WTC11 (cell line): Measurements from ENCODE around the gene RIMBP2. TPM values are rescaled to one million over a fixed set of nuclear protein-coding genes. Genes with fewer than 3 reads are reported as not detected.

Experiments
- ATAC-seq: fragments of 200-7000 bp; cut with Tn5 transposase; 2 replicates; pipeline ENCODE4 v1.10.0; 2021; ENCODE audit warnings: mild to moderate bottlenecking, moderate library complexity
- CTCF ChIA-PET: fragments of 300-600 bp; sonication (Branson Sonifier 250); formaldehyde crosslinking; loops from one replicate; lab custom pipeline; 2021; ENCODE audit warnings: antibody characterized with exemption; lab: Charles Lee
- POLR2A ChIA-PET: fragments of 350-600 bp; sonication (Branson Sonifier 250); formaldehyde crosslinking; loops from one replicate; lab custom pipeline; 2021; ENCODE audit warnings: antibody characterized with exemption; lab: Charles Lee
- DNase-seq: peaks from one replicate; pipeline ENCODE4 v3.0.0; 2021; ENCODE audit warnings: low spot score
- H3K27ac Mint-ChIP-seq: 2 replicates; pipeline ENCODE4 v1.8.0; 2021; ENCODE audit warnings: mixed read lengths
- H3K27me3 Mint-ChIP-seq: 2 replicates; pipeline ENCODE4 v1.8.0; 2021; ENCODE audit warnings: low read depth, mild to moderate bottlenecking, moderate library complexity, mixed read lengths
- H3K36me3 Mint-ChIP-seq: 2 replicates; pipeline ENCODE4 v1.8.0; 2021; ENCODE audit warnings: mixed read lengths
- H3K4me1 Mint-ChIP-seq: 2 replicates; pipeline ENCODE4 v1.8.0; 2022; ENCODE audit warnings: mixed read lengths
- H3K4me3 Mint-ChIP-seq: 2 replicates; pipeline ENCODE4 v1.8.0; 2021; ENCODE audit warnings: mild to moderate bottlenecking, moderate library complexity, mixed read lengths
- H3K9me3 Mint-ChIP-seq: 2 replicates; pipeline ENCODE4 v1.8.0; 2021; ENCODE audit warnings: mixed read lengths
- CBFB ChIP-seq: sonication (generic); formaldehyde crosslinking; IDR thresholded peaks from 2 replicates; pipeline ENCODE4 v1.8.1; 2022; ENCODE audit warnings: mild to moderate bottlenecking, low read depth, missing genetic modification reagents
- E2F1 ChIP-seq: sonication (generic); formaldehyde crosslinking; IDR thresholded peaks from 2 replicates; pipeline ENCODE4 v1.8.0; 2022; ENCODE audit warnings: mild to moderate bottlenecking, missing genetic modification reagents
- ELF4 ChIP-seq: sonication (generic); formaldehyde crosslinking; IDR thresholded peaks from 2 replicates; pipeline ENCODE4 v1.8.1; 2022; ENCODE audit warnings: low read depth, mild to moderate bottlenecking, moderate library complexity, missing genetic modification reagents
- ERG ChIP-seq: fragments of 250-450 bp; sonication (Bioruptor Pico); IDR thresholded peaks from 2 replicates; pipeline ENCODE4 v1.8.0; 2021; ENCODE audit warnings: mild to moderate bottlenecking
- IRF2 ChIP-seq: sonication (generic); formaldehyde crosslinking; IDR thresholded peaks from 2 replicates; pipeline ENCODE4 v1.8.0; 2022; ENCODE audit warnings: low read depth, missing genetic modification reagents, borderline replicate concordance
- MAX ChIP-seq: sonication (generic); formaldehyde crosslinking; IDR thresholded peaks from 2 replicates; pipeline ENCODE4 v1.8.0; 2022; ENCODE audit warnings: mild to moderate bottlenecking, missing genetic modification reagents
- MYBL2 ChIP-seq: sonication (generic); formaldehyde crosslinking; IDR thresholded peaks from 2 replicates; pipeline ENCODE4 v1.8.1; 2023; ENCODE audit warnings: mild to moderate bottlenecking, moderate library complexity, missing genetic modification reagents
- NFE2L1 ChIP-seq: sonication (generic); formaldehyde crosslinking; IDR thresholded peaks from 2 replicates; pipeline ENCODE4 v1.8.1; 2023; ENCODE audit warnings: missing genetic modification reagents
- NR3C1 ChIP-seq: sonication (generic); formaldehyde crosslinking; conservative IDR thresholded peaks from 2 replicates; pipeline ENCODE4 v1.8.1; 2023; ENCODE audit warnings: low read depth, mild to moderate bottlenecking, missing genetic modification reagents
- RORB ChIP-seq: fragments of 250-450 bp; sonication (Bioruptor Pico); IDR thresholded peaks from 2 replicates; pipeline ENCODE4 v1.9.0; 2021; ENCODE audit warnings: mild to moderate bottlenecking
- SMAD3 ChIP-seq: sonication (generic); formaldehyde crosslinking; IDR thresholded peaks from 2 replicates; pipeline ENCODE4 v1.8.0; 2022; ENCODE audit warnings: missing genetic modification reagents, mild to moderate bottlenecking, borderline replicate concordance
- TCF7 ChIP-seq: sonication (generic); formaldehyde crosslinking; IDR thresholded peaks from 2 replicates; pipeline ENCODE4 v1.8.0; 2022; ENCODE audit warnings: mild to moderate bottlenecking, low read depth, missing genetic modification reagents, moderate library complexity
- TEAD1 ChIP-seq: sonication (generic); formaldehyde crosslinking; IDR thresholded peaks from 2 replicates; pipeline ENCODE4 v1.8.0; 2022; ENCODE audit warnings: mild to moderate bottlenecking, missing genetic modification reagents
- ZNF219 ChIP-seq: sonication (generic); formaldehyde crosslinking; IDR thresholded peaks from 2 replicates; pipeline ENCODE4 v1.8.0; 2023; ENCODE audit warnings: missing genetic modification reagents, mild to moderate bottlenecking, borderline replicate concordance
- ZNF281 ChIP-seq: sonication (generic); formaldehyde crosslinking; IDR thresholded peaks from 2 replicates; pipeline ENCODE4 v1.8.0; 2023; ENCODE audit warnings: mild to moderate bottlenecking, missing genetic modification reagents
- ZNF396 ChIP-seq: fragments of 250-450 bp; sonication (Bioruptor Pico); IDR thresholded peaks from 2 replicates; pipeline ENCODE4 v1.8.0; 2021; ENCODE audit warnings: mild to moderate bottlenecking, moderate library complexity, borderline replicate concordance
- ZNF423 ChIP-seq: fragments of 250-450 bp; sonication (Bioruptor Pico); IDR thresholded peaks from 2 replicates; pipeline ENCODE4 v2.1.2; 2022; ENCODE audit warnings: mild to moderate bottlenecking, moderate library complexity
- ZNF532 ChIP-seq: fragments of 250-450 bp; sonication (Bioruptor Pico); IDR thresholded peaks from 2 replicates; pipeline ENCODE4 v1.9.0; 2021; ENCODE audit warnings: mild to moderate bottlenecking, borderline replicate concordance
- ZSCAN18 ChIP-seq: fragments of 250-450 bp; sonication (Bioruptor Pico); IDR thresholded peaks from 2 replicates; pipeline ENCODE4 v2.1.2; 2022; ENCODE audit warnings: mild to moderate bottlenecking, moderate library complexity
- total RNA-seq: library from RNA; stranded (reverse); gene quantifications from 3 replicates; pipeline ENCODE4 v1.2.3, GENCODE V29; 2021
- TF ChIP-seq, protein P1 (sequence below): sonication (generic); formaldehyde crosslinking; IDR thresholded peaks from 2 replicates; pipeline ENCODE4 v1.8.1; 2023; ENCODE audit warnings: mild to moderate bottlenecking, missing genetic modification reagents, borderline replicate concordance
- TF ChIP-seq, protein P2 (sequence below): sonication (generic); formaldehyde crosslinking; IDR thresholded peaks from 2 replicates; pipeline ENCODE4 v1.8.1; 2023; ENCODE audit warnings: mild to moderate bottlenecking, missing genetic modification reagents, moderate library complexity

The RIMBP2 gene
- total RNA-seq, 1 experiment from 2014 or later, result 2.6 TPM

DNA sequence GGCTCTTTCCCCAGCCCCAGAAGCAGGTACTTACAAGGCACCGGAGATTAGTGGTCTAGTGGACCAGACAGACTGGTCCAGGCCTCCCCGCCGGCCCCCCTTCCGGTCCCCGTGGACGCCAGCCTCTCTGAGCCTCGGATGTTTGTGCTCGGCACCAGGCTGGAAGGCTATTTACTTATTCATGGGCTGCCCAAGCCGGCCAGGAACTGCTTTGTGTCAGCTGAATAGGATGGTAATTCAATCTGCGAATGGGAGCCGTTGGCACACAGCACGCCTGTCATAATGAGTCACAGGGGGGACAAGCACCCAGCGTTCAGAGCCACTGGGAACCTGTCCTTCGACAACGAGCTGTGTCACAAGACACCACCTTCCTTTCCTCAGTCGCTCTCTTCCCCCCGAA is 82.3 kb downstream of the RIMBP2 start:
- DNase-seq (peak; percentile 60), ATAC-seq (peak; percentile 93)
- POLR2A ChIA-PET, result interaction anchor here (0.6 kb wide), 1 partner anchor 200 kb away, joined by 3 read pairs; no protein-coding TSS in a partner anchor
- CTCF ChIA-PET, result interaction anchor here (0.8 kb wide), 1 partner anchor 8 kb away, joined by 3 read pairs; no protein-coding TSS in a partner anchor
- Mint-ChIP-seq H3K4me3 (peak overlapping the region; percentile 43), H3K4me1 (peaks cover 49% of the 10 kb centered on the region), H3K36me3 (peaks cover 8% of the 10 kb centered on the region), H3K9me3 (peaks cover 14% of the 10 kb centered on the region), H3K27me3 (no peaks in the 10 kb centered on the region), H3K27ac (peak overlapping the region; percentile 63)
- TF ChIP-seq IRF2 (CRISPR knock-in tag) (no peak), ELF4 (CRISPR knock-in tag) (no peak), TCF7 (CRISPR knock-in tag) (no peak), NR3C1 (CRISPR knock-in tag) (no peak), ZNF281 (CRISPR knock-in tag) (peak; percentile 29; the same call in 1 of the 2 replicates), ZNF532 (no peak), E2F1 (CRISPR knock-in tag) (no peak), TEAD1 (CRISPR knock-in tag) (peak; percentile 18; the same call in 1 of the 2 replicates), NFE2L1 (CRISPR knock-in tag) (no peak), ZNF423 (CRISPR knock-in tag) (0 out of 2 replicates have a peak, but pooled peaks have one; percentile 19), ZNF396 (no peak), ZNF219 (CRISPR knock-in tag) (no peak), CBFB (no peak), ERG (CRISPR knock-in tag) (no peak), ZSCAN18 (CRISPR knock-in tag) (no peak), SMAD3 (no peak), MYBL2 (CRISPR knock-in tag) (no peak), RORB (CRISPR knock-in tag) (no peak), MAX (CRISPR knock-in tag) (no peak; the same call in 1 of the 2 replicates)
- TF ChIP-seq, protein P1, sequence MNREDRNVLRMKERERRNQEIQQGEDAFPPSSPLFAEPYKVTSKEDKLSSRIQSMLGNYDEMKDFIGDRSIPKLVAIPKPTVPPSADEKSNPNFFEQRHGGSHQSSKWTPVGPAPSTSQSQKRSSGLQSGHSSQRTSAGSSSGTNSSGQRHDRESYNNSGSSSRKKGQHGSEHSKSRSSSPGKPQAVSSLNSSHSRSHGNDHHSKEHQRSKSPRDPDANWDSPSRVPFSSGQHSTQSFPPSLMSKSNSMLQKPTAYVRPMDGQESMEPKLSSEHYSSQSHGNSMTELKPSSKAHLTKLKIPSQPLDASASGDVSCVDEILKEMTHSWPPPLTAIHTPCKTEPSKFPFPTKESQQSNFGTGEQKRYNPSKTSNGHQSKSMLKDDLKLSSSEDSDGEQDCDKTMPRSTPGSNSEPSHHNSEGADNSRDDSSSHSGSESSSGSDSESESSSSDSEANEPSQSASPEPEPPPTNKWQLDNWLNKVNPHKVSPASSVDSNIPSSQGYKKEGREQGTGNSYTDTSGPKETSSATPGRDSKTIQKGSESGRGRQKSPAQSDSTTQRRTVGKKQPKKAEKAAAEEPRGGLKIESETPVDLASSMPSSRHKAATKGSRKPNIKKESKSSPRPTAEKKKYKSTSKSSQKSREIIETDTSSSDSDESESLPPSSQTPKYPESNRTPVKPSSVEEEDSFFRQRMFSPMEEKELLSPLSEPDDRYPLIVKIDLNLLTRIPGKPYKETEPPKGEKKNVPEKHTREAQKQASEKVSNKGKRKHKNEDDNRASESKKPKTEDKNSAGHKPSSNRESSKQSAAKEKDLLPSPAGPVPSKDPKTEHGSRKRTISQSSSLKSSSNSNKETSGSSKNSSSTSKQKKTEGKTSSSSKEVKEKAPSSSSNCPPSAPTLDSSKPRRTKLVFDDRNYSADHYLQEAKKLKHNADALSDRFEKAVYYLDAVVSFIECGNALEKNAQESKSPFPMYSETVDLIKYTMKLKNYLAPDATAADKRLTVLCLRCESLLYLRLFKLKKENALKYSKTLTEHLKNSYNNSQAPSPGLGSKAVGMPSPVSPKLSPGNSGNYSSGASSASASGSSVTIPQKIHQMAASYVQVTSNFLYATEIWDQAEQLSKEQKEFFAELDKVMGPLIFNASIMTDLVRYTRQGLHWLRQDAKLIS, result no peak
- TF ChIP-seq, protein P2, sequence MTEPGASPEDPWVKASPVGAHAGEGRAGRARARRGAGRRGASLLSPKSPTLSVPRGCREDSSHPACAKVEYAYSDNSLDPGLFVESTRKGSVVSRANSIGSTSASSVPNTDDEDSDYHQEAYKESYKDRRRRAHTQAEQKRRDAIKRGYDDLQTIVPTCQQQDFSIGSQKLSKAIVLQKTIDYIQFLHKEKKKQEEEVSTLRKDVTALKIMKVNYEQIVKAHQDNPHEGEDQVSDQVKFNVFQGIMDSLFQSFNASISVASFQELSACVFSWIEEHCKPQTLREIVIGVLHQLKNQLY (CRISPR knock-in tag), result no peak
